Liver (tissue), 9 donors: ENCODE results near the gene IGSF8. TPM values are rescaled to one million over a fixed set of nuclear protein-coding genes. Genes with fewer than 3 reads are reported as not detected.

Experiments used
- DNase-seq: peaks from one replicate; pipeline ENCODE4 v3.0.0-alpha.2; 2017; ENCODE audit warnings: low spot score
- H3K27ac ChIP-seq, 2 donors: one replicate each; pipeline ENCODE4 v1.7.0; 2013; ENCODE audit warnings: inconsistent platforms in 2 of 2, low read length in 2 of 2, control low read depth in 1 of 2, low read depth in 1 of 2, mild to moderate bottlenecking in 1 of 2
- H3K27me3 ChIP-seq, 4 donors: one replicate each; pipeline versions ENCODE4 v1.6.1 to v1.7.0; 2013; ENCODE audit warnings: low read length in 3 of 4, inconsistent platforms in 1 of 4, mild to moderate bottlenecking in 1 of 4, moderate library complexity in 1 of 4; ENCODE audit not compliant: control insufficient read depth in 4 of 4, insufficient read depth in 4 of 4
- H3K36me3 ChIP-seq, 4 donors: one replicate each; pipeline versions ENCODE4 v1.6.1 to v1.7.0; 2013; ENCODE audit warnings: low read length in 3 of 4, mild to moderate bottlenecking in 3 of 4, low read depth in 1 of 4, moderate library complexity in 1 of 4; ENCODE audit not compliant: control insufficient read depth in 4 of 4, insufficient read depth in 3 of 4
- H3K4me1 ChIP-seq, 4 donors: one replicate each; pipeline versions ENCODE4 v1.6.1 to v1.7.0; 2013; ENCODE audit warnings: low read length in 3 of 4, mild to moderate bottlenecking in 3 of 4, moderate library complexity in 1 of 4; ENCODE audit not compliant: control insufficient read depth in 4 of 4, insufficient read depth in 4 of 4
- H3K4me3 ChIP-seq, 3 donors: one replicate each; pipeline versions ENCODE4 v1.6.1 to v1.7.0; 2013; ENCODE audit warnings: low read length in 3 of 3, control low read depth in 1 of 3, low read depth in 1 of 3, mild to moderate bottlenecking in 1 of 3
- H3K9ac ChIP-seq, 2 donors: one replicate each; pipeline ENCODE4 v1.7.0; 2013; ENCODE audit warnings: low read length in 2 of 2, mild to moderate bottlenecking in 2 of 2, moderate library complexity in 2 of 2, control low read depth in 1 of 2, low read depth in 1 of 2
- H3K9me3 ChIP-seq, 4 donors: one replicate each; pipeline versions ENCODE4 v1.6.1 to v1.7.0; 2013; ENCODE audit warnings: low read length in 3 of 4; ENCODE audit not compliant: control insufficient read depth in 4 of 4
- ATF3 ChIP-seq: IDR thresholded peaks from 2 replicates; pipeline ENCODE4 v1.6.1; 2016; ENCODE audit warnings: antibody characterized with exemption
- CTCF ChIP-seq: fragments of 150-350 bp; IDR thresholded peaks from 2 replicates; pipeline ENCODE4 v1.5.1; 2017; ENCODE audit warnings: improper control_type of control experiment, low read depth, low read length; ENCODE audit not compliant: missing input control
- EGR1 ChIP-seq, 2 donors: IDR thresholded peaks; 2 replicates each; pipeline ENCODE4 v1.6.1; 2016 to 2018; ENCODE audit warnings: antibody characterized with exemption in 2 of 2, low read depth in 2 of 2
- FOXA1 ChIP-seq: IDR thresholded peaks from 2 replicates; pipeline ENCODE4 v1.6.1; 2016; ENCODE audit warnings: antibody characterized with exemption
- FOXA2 ChIP-seq: IDR thresholded peaks from 2 replicates; pipeline ENCODE4 v1.6.1; 2016; ENCODE audit warnings: antibody characterized with exemption
- GABPA ChIP-seq, 2 donors: IDR thresholded peaks in 1 of 2; conservative IDR thresholded peaks in 1 of 2; 2 replicates each; pipeline ENCODE4 v1.6.1; 2016; ENCODE audit warnings: antibody characterized with exemption in 2 of 2, mild to moderate bottlenecking in 1 of 2, moderate library complexity in 1 of 2
- JUND ChIP-seq, 2 donors: IDR thresholded peaks; 2 replicates each; pipeline ENCODE4 v1.6.1; 2016; ENCODE audit warnings: antibody characterized with exemption in 2 of 2
- MAX ChIP-seq: IDR thresholded peaks from 2 replicates; pipeline ENCODE4 v1.6.1; 2016; ENCODE audit warnings: antibody characterized with exemption
- NR2F2 ChIP-seq: IDR thresholded peaks from 2 replicates; pipeline ENCODE4 v1.6.1; 2016; ENCODE audit warnings: antibody characterized with exemption
- RAD21 ChIP-seq, 2 donors: IDR thresholded peaks; 2 replicates each; pipeline ENCODE4 v1.6.1; 2016; ENCODE audit warnings: antibody characterized with exemption in 2 of 2, mild to moderate bottlenecking in 2 of 2
- RXRA ChIP-seq, 2 donors: IDR thresholded peaks; 2 replicates each; pipeline ENCODE4 v1.6.1; 2017 to 2018; ENCODE audit warnings: antibody characterized with exemption in 2 of 2, mild to moderate bottlenecking in 1 of 2
- SP1 ChIP-seq: IDR thresholded peaks from 2 replicates; pipeline ENCODE4 v1.6.1; 2018; ENCODE audit warnings: antibody characterized with exemption, mild to moderate bottlenecking
- TAF1 ChIP-seq: conservative IDR thresholded peaks from 2 replicates; pipeline ENCODE4 v1.6.1; 2016; ENCODE audit warnings: antibody characterized with exemption, mild to moderate bottlenecking
- YY1 ChIP-seq: IDR thresholded peaks from 2 replicates; pipeline ENCODE4 v1.6.1; 2016; ENCODE audit warnings: antibody characterized with exemption, mild to moderate bottlenecking
- WGBS: extraction: QIAGEN DNeasy Blood & Tissue Kit; methylation state at CpG from one replicate; pipeline ENCODE4 v1.1.7; 2013; 5-methylcytosine and 5-hydroxymethylcytosine counted together
- polyA plus RNA-seq, 2 donors: library from polyadenylated mRNA; stranded (reverse) in 1 of 2; unstranded in 1 of 2; fragments of 200-250 nt in 1 of 2; fragments of >200 nt in 1 of 2; fragmentation: Nextera tagmentation in 1 of 2; extraction: Ambion mirVana in 1 of 2; gene quantifications; one replicate each; pipeline versions ENCODE4 v1.2.1 to v1.2.3, GENCODE V29; 2013 to 2015
- total RNA-seq, 2 donors: library from RNA; depleted of rRNA; stranded (reverse); fragments of >200 nt; gene quantifications; one replicate each; pipeline ENCODE4 v1.2.3, GENCODE V29; 2014
- TF ChIP-seq, protein P1 (sequence below): IDR thresholded peaks from 2 replicates; pipeline ENCODE4 v1.6.1; 2016; ENCODE audit warnings: antibody characterized with exemption, mild to moderate bottlenecking
- TF ChIP-seq, protein P2 (sequence below): IDR thresholded peaks from 2 replicates; pipeline ENCODE4 v1.6.1; 2016; ENCODE audit warnings: antibody characterized with exemption
- donor health status: healthy.
- donor health status: healthy.
- donor health status: healthy.
- donor health status: healthy.
- donor health status: healthy.

IGSF8 gene
- total and polyA plus RNA-seq, 4 donors = 9.8 to 24.3 (median 20.3) TPM

- TF ChIP-seq, protein P1, sequence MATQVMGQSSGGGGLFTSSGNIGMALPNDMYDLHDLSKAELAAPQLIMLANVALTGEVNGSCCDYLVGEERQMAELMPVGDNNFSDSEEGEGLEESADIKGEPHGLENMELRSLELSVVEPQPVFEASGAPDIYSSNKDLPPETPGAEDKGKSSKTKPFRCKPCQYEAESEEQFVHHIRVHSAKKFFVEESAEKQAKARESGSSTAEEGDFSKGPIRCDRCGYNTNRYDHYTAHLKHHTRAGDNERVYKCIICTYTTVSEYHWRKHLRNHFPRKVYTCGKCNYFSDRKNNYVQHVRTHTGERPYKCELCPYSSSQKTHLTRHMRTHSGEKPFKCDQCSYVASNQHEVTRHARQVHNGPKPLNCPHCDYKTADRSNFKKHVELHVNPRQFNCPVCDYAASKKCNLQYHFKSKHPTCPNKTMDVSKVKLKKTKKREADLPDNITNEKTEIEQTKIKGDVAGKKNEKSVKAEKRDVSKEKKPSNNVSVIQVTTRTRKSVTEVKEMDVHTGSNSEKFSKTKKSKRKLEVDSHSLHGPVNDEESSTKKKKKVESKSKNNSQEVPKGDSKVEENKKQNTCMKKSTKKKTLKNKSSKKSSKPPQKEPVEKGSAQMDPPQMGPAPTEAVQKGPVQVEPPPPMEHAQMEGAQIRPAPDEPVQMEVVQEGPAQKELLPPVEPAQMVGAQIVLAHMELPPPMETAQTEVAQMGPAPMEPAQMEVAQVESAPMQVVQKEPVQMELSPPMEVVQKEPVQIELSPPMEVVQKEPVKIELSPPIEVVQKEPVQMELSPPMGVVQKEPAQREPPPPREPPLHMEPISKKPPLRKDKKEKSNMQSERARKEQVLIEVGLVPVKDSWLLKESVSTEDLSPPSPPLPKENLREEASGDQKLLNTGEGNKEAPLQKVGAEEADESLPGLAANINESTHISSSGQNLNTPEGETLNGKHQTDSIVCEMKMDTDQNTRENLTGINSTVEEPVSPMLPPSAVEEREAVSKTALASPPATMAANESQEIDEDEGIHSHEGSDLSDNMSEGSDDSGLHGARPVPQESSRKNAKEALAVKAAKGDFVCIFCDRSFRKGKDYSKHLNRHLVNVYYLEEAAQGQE = no peak
- TF ChIP-seq FOXA2 (no peak), JUND (IDR thresholded peaks at IDR 0.05) (no peak)
Measured at GRCh38 chr1:160139840-160140239, 41.4 kb upstream of the IGSF8 start (continued).

DNA sequence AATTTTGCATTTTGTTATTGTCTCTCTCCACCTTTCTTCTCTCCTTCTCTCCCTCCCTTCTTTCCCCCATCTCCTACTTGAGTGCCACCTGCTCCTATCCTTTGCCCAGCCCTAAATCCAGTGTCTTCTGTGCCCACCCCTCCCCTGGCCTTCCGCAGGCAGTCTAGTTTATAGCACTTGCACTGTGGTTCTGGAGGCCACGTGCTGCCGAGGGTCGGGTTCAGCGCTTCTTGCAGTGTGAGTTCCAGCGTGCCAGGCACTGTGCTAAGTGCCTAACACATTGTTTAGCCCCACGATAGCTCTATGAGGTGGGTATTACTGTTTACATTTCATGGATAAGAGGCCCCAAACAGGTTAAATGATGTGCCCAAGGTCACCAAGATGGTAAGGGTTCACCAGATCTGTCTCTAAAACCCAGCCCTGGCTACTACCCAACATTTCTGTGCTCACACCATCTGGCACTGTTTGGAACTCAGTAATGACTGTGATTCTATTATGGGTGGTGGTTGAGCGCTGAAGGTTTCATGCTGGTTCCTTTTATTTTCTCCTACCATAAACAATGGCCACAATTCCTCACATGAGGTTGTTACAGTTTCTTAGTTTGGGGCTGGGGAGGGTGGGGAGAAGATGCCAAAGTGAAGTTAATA is 38.9 kb upstream of the IGSF8 start:
- H3K9ac ChIP-seq = no peak overlapping the region
- H3K4me1 ChIP-seq = no peaks in the 10 kb centered on the region
- 88% methylated on average over 8 of the region's 8 CpGs for WGBS
- H3K4me3 ChIP-seq = no peak overlapping the region
- DNase-seq = no peak
- TF ChIP-seq, protein P2, sequence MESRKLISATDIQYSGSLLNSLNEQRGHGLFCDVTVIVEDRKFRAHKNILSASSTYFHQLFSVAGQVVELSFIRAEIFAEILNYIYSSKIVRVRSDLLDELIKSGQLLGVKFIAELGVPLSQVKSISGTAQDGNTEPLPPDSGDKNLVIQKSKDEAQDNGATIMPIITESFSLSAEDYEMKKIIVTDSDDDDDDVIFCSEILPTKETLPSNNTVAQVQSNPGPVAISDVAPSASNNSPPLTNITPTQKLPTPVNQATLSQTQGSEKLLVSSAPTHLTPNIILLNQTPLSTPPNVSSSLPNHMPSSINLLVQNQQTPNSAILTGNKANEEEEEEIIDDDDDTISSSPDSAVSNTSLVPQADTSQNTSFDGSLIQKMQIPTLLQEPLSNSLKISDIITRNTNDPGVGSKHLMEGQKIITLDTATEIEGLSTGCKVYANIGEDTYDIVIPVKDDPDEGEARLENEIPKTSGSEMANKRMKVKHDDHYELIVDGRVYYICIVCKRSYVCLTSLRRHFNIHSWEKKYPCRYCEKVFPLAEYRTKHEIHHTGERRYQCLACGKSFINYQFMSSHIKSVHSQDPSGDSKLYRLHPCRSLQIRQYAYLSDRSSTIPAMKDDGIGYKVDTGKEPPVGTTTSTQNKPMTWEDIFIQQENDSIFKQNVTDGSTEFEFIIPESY = no peak
- TF ChIP-seq FOXA1 (no peak), NR2F2 (no peak), TAF1 (no peak)
- H3K27ac ChIP-seq = no peak overlapping the region
- no peaks in the 10 kb centered on the region for H3K36me3 ChIP-seq
- H3K27me3 ChIP-seq = no peaks in the 10 kb centered on the region
- no peaks in the 10 kb centered on the region for H3K9me3 ChIP-seq

GRCh38 chr1:160136926-160137200 is 38.4 kb upstream of the IGSF8 start:
- no peak overlapping the region for H3K9ac ChIP-seq
- H3K9me3 ChIP-seq = no peaks in the 10 kb centered on the region
- WGBS = 94% methylated on average over 5 of the region's 5 CpGs
- H3K27ac ChIP-seq = no peak overlapping the region
- H3K36me3 ChIP-seq = no peaks in the 10 kb centered on the region
- no peak overlapping the region for H3K4me3 ChIP-seq
- peaks cover 0 to 2% (median 0%) of the 10 kb centered on the region in 4 donors for H3K4me1 ChIP-seq
- no peaks in the 10 kb centered on the region for H3K27me3 ChIP-seq
- no peak for DNase-seq
- TF ChIP-seq ATF3 = no peak
- TF ChIP-seq JUND (IDR thresholded peaks at IDR 0.05) = no peak
- TF ChIP-seq TAF1 = no peak
- TF ChIP-seq FOXA2 = no peak
- no peak for TF ChIP-seq EGR1 (IDR thresholded peaks at IDR 0.05; ENCODE audit: low read depth in 2 of 2)
- no peak for TF ChIP-seq RAD21 (IDR thresholded peaks at IDR 0.05)
- TF ChIP-seq CTCF = no peak
- no peak for TF ChIP-seq GABPA (IDR thresholded peaks at IDR 0.05 in 1 of 2, conservative IDR thresholded peaks at IDR 0.05 in 1 of 2)
- TF ChIP-seq, protein P1 = no peak
- TF ChIP-seq YY1 = no peak
- no peak for TF ChIP-seq SP1
- TF ChIP-seq RXRA (IDR thresholded peaks at IDR 0.05) = no peak
- TF ChIP-seq NR2F2 = no peak
- TF ChIP-seq MAX = no peak
